SW480 (cell line): Measurements from ENCODE around the gene RWDD2A.
A peak's percentile ranks its signal among the peaks of the same experiment; 100 is the strongest.
"Not testable (repeated sequence)": the region's sequence is repeated elsewhere in the genome, so short reads cannot be mapped to it uniquely, and the experiment has no call there.

ENCODE experiments used
- DNase-seq: peaks from one replicate; pipeline ENCODE4 v3.0.0-alpha.2; 2016; ENCODE audit warnings: low spot score

The RWDD2A gene

GRCh38 chr6:83192871-83193746 is at the start of gene RWDD2A, which contains the start of gene PGM3:
RWDD2A (plus strand) TSS chr6:83193357; CDS start chr6:83194452, 1,095 bp downstream.
PGM3 (minus strand) TSS chr6:83193265; CDS start chr6:83191012, 2,253 bp downstream.
- DNase-seq, result peak; percentile 76

- no peak for DNase-seq
These were observed 42.0 kb upstream of the RWDD2A start for GRCh38 chr6:83151114-83151513.

- DNase-seq, result no peak
These were observed 40.2 kb upstream of the RWDD2A start for GRCh38 chr6:83152913-83153312.

GRCh38 chr6:83153883-83154521 is 39.2 kb upstream of the RWDD2A start:
- DNase-seq, result no peak

GRCh38 chr6:83155794-83156193 is 37.4 kb upstream of the RWDD2A start:
- no peak for DNase-seq

- no peak for DNase-seq
These were observed 33.0 kb upstream of the RWDD2A start for GRCh38 chr6:83160167-83160566.

- DNase-seq, result no peak
These were observed 25.4 kb upstream of the RWDD2A start for GRCh38 chr6:83167726-83168278.

- no peak for DNase-seq
These were observed 24.6 kb upstream of the RWDD2A start for GRCh38 chr6:83168556-83168955.

GRCh38 chr6:83169106-83169505 is 24.1 kb upstream of the RWDD2A start:
- DNase-seq, result no peak

- DNase-seq, result no peak
These were observed 23.6 kb upstream of the RWDD2A start for GRCh38 chr6:83169511-83169910.

GRCh38 chr6:83176246-83176645 is 16.9 kb upstream of the RWDD2A start:
- DNase-seq, result no peak

GRCh38 chr6:83180426-83180950 is 12.7 kb upstream of the RWDD2A start:
- DNase-seq, result no peak

- no peak for DNase-seq
These were observed 11.0 kb upstream of the RWDD2A start for GRCh38 chr6:83182114-83182513.

- DNase-seq, result no peak
These were observed 9.9 kb upstream of the RWDD2A start for GRCh38 chr6:83183082-83183828.

- no peak for DNase-seq
These were observed 8.1 kb upstream of the RWDD2A start for GRCh38 chr6:83185096-83185495.

- DNase-seq, result no peak
These were observed 4.7 kb upstream of the RWDD2A start for GRCh38 chr6:83188501-83188900.

- no peak for DNase-seq
These were observed 2.5 kb upstream of the RWDD2A start for GRCh38 chr6:83190626-83191025.

GRCh38 chr6:83191974-83192373 is 1.2 kb upstream of the RWDD2A start:
- DNase-seq, result not testable (repeated sequence)

GRCh38 chr6:83192456-83192855 is 701 bp upstream of the RWDD2A start:
- no peak for DNase-seq

GRCh38 chr6:83193747-83194566 is 800 bp downstream of the RWDD2A start:
- DNase-seq, result peak; percentile 63
